CD14-positive monocyte (primary cell): ENCODE results near the gene CELF4. TPM values are rescaled to one million over a fixed set of nuclear protein-coding genes. Genes with fewer than 3 reads are reported as not detected.

ENCODE experiments used
- DNase-seq, 3 donors: peaks; one replicate each; pipeline ENCODE4 v3.0.0-alpha.2; 2011 to 2022
- H2AFZ ChIP-seq: 2 replicates; pipeline ENCODE4 v1.6.0; 2012; ENCODE audit warnings: mild to moderate bottlenecking, low read depth, low read length, inconsistent platforms; ENCODE audit not compliant: insufficient read depth, poor library complexity, severe bottlenecking
- H3K27ac ChIP-seq, 2 donors: 1 replicate in 1 of 2; 2 replicates in 1 of 2; pipeline ENCODE4 v1.5.1; 2012 to 2013; ENCODE audit warnings: low read length in 2 of 2, control low read depth in 1 of 2, inconsistent platforms in 1 of 2, low read depth in 1 of 2, mild to moderate bottlenecking in 1 of 2
- H3K27me3 ChIP-seq, 2 donors: one replicate each; pipeline versions ENCODE4 v1.6.0 to v1.6.1; 2011 to 2013; ENCODE audit warnings: low read length in 2 of 2; ENCODE audit not compliant: control insufficient read depth in 2 of 2, insufficient read depth in 2 of 2
- H3K36me3 ChIP-seq, 2 donors: replicated peaks in 1 of 2; 1 replicate in 1 of 2; 2 replicates in 1 of 2; pipeline versions ENCODE4 v1.5.1 to v1.6.1; 2012 to 2013; ENCODE audit warnings: low read length in 2 of 2, control low read depth in 1 of 2, inconsistent platforms in 1 of 2, mild to moderate bottlenecking in 1 of 2; ENCODE audit not compliant: insufficient read depth in 2 of 2, control insufficient read depth in 1 of 2
- H3K4me1 ChIP-seq, 2 donors: 1 replicate in 1 of 2; 2 replicates in 1 of 2; pipeline versions ENCODE4 v1.5.1 to v1.6.1; 2012 to 2013; ENCODE audit warnings: low read length in 2 of 2, control low read depth in 1 of 2, inconsistent platforms in 1 of 2, mild to moderate bottlenecking in 1 of 2, moderate library complexity in 1 of 2; ENCODE audit not compliant: insufficient read depth in 2 of 2, control insufficient read depth in 1 of 2
- H3K4me2 ChIP-seq: replicated peaks from 2 replicates; pipeline ENCODE3; 2012; ENCODE audit warnings: low read length, moderate library complexity, mild to moderate bottlenecking; ENCODE audit not compliant: poor library complexity, severe bottlenecking; ENCODE audit errors: extremely low read depth
- H3K4me3 ChIP-seq, 3 experiments: fragments of 200-600 bp in 1 of 3; sonication (generic) in 1 of 3; replicated peaks in 1 of 3; 1 replicate in 2 of 3; 2 replicates in 1 of 3; pipeline ENCODE4 v1.5.1; 2011 to 2013; ENCODE audit warnings: low read length in 3 of 3, mild to moderate bottlenecking in 3 of 3, control low read depth in 2 of 3, low read depth in 2 of 3, inconsistent platforms in 1 of 3, moderate library complexity in 1 of 3
- H3K79me2 ChIP-seq: 2 replicates; pipeline ENCODE4 v1.6.0; 2012; ENCODE audit warnings: mild to moderate bottlenecking, control low read depth, inconsistent platforms, low read length, moderate library complexity; ENCODE audit not compliant: insufficient read depth
- H3K9ac ChIP-seq: 2 replicates; pipeline ENCODE4 v1.6.0; 2017; ENCODE audit warnings: low read length, mild to moderate bottlenecking; ENCODE audit not compliant: insufficient read depth, poor library complexity, severe bottlenecking
- H3K9me3 ChIP-seq, 2 donors: replicated peaks in 1 of 2; 1 replicate in 1 of 2; 2 replicates in 1 of 2; pipeline versions ENCODE4 v1.5.1 to v1.6.1; 2012 to 2013; ENCODE audit warnings: low read length in 2 of 2, control low read depth in 1 of 2; ENCODE audit not compliant: control insufficient read depth in 1 of 2, insufficient read depth in 1 of 2
- H4K20me1 ChIP-seq: 2 replicates; pipeline ENCODE4 v1.6.0; 2012; ENCODE audit warnings: mild to moderate bottlenecking, low read length, control low read depth, moderate library complexity; ENCODE audit not compliant: insufficient read depth
- H3K27ac Mint-ChIP-seq, 7 donors: one replicate each; pipeline ENCODE4 v1.8.0; 2020; ENCODE audit warnings: mild to moderate bottlenecking in 7 of 7, mixed read lengths in 7 of 7, moderate library complexity in 6 of 7, inconsistent platforms in 2 of 7
- H3K27me3 Mint-ChIP-seq, 3 donors: one replicate each; pipeline ENCODE4 v1.8.0; 2021 to 2022; ENCODE audit warnings: low read depth in 3 of 3, mild to moderate bottlenecking in 3 of 3, mixed read lengths in 3 of 3, moderate library complexity in 3 of 3, inconsistent platforms in 1 of 3
- H3K36me3 Mint-ChIP-seq, 2 donors: one replicate each; pipeline ENCODE4 v1.8.0; 2020; ENCODE audit warnings: mixed read lengths in 2 of 2, inconsistent platforms in 1 of 2, mild to moderate bottlenecking in 1 of 2
- H3K4me1 Mint-ChIP-seq: one replicate; pipeline ENCODE4 v1.8.0; 2020; ENCODE audit warnings: mild to moderate bottlenecking, mixed read lengths
- H3K4me3 Mint-ChIP-seq, 2 donors: one replicate each; pipeline ENCODE4 v1.8.0; 2020; ENCODE audit warnings: mild to moderate bottlenecking in 2 of 2, mixed read lengths in 2 of 2, moderate library complexity in 1 of 2
- H3K9me3 Mint-ChIP-seq, 7 donors: one replicate each; pipeline ENCODE4 v1.8.0; 2020 to 2022; ENCODE audit warnings: mixed read lengths in 7 of 7, mild to moderate bottlenecking in 6 of 7, moderate library complexity in 6 of 7, inconsistent platforms in 2 of 7
- WGBS: methylation state at CpG from one replicate; pipeline ENCODE4 v1.1.5; 2013; ENCODE audit warnings: missing lambda C conversion rate; ENCODE audit not compliant: insufficient coverage; 5-methylcytosine and 5-hydroxymethylcytosine counted together
- intact Hi-C, 2 donors: fragments of 100-400 bp; cut with micrococcal nuclease; formaldehyde crosslinking; loops; one replicate each; pipeline versions ENCODE4 v1.15.0 to v1.15.1; 2023
- polyA plus RNA-seq, 3 donors: library from polyadenylated mRNA; depleted of rRNA in 1 of 3; unstranded in 2 of 3; stranded (reverse) in 1 of 3; fragments of 300-500 nt in 2 of 3; fragments of >200 nt in 1 of 3; fragmentation: Illumina TruSeq in 2 of 3; gene quantifications; 1 replicate in 2 of 3; 2 replicates in 1 of 3; pipeline ENCODE4 v1.2.3, GENCODE V29; 2012 to 2021
- TF ChIP-seq, protein P1 (sequence below): fragments of 200-600 bp; IDR thresholded peaks from one replicate; pipeline ENCODE4 v1.8.0; 2022; ENCODE audit warnings: antibody characterized with exemption, mild to moderate bottlenecking

The CELF4 gene
- polyA plus RNA-seq, 3 donors, result not detected

DNA sequence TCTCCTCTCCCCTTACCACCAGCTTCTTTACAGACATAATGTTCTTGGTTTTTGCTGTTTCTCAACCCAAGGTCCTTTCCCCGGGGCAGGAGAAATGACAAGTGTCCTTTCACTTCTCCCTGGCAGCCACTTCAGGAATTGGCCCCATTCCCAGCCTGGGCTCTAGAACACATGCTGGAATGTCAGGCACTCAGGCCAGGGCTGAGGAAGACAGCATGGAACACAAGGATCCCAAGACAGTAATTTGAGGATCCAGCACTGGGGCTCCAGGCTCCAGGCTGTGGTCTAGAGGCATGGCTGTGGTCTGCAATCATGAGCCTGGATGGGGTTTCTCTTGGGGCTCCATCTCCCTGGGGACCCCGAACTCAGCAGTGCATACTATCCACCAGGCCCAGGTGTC, 201.4 kb downstream of the CELF4 start:
- Histone ChIP-seq H3K27ac (no peak overlapping the region), H3K79me2 (no peaks in the 10 kb centered on the region), H4K20me1 (no peaks in the 10 kb centered on the region), H3K27me3 (peaks cover 0 to 22% of the 10 kb centered on the region in 2 donors), H3K4me3 (no peak overlapping the region), H3K9ac (no peak overlapping the region), H3K36me3 (no peaks in the 10 kb centered on the region), H3K4me1 (no peaks in the 10 kb centered on the region), H2AFZ (no peak overlapping the region), H3K9me3 (no peaks in the 10 kb centered on the region), H3K4me2 (no peak overlapping the region)
- intact Hi-C loops, result no loop called here
- Mint-ChIP-seq H3K4me3 (no peak overlapping the region), H3K27ac (no peak overlapping the region), H3K4me1 (no peaks in the 10 kb centered on the region), H3K9me3 (peaks cover 0 to 5% (median 0%) of the 10 kb centered on the region in 7 donors), H3K36me3 (no peaks in the 10 kb centered on the region), H3K27me3 (peaks cover 6 to 27% (median 15%) of the 10 kb centered on the region in 3 donors)
- TF ChIP-seq, protein P1, sequence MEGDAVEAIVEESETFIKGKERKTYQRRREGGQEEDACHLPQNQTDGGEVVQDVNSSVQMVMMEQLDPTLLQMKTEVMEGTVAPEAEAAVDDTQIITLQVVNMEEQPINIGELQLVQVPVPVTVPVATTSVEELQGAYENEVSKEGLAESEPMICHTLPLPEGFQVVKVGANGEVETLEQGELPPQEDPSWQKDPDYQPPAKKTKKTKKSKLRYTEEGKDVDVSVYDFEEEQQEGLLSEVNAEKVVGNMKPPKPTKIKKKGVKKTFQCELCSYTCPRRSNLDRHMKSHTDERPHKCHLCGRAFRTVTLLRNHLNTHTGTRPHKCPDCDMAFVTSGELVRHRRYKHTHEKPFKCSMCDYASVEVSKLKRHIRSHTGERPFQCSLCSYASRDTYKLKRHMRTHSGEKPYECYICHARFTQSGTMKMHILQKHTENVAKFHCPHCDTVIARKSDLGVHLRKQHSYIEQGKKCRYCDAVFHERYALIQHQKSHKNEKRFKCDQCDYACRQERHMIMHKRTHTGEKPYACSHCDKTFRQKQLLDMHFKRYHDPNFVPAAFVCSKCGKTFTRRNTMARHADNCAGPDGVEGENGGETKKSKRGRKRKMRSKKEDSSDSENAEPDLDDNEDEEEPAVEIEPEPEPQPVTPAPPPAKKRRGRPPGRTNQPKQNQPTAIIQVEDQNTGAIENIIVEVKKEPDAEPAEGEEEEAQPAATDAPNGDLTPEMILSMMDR, result no peak
- WGBS, result 63% methylated on average over 1 of the region's 2 CpGs
- DNase-seq, result no peak

DNA sequence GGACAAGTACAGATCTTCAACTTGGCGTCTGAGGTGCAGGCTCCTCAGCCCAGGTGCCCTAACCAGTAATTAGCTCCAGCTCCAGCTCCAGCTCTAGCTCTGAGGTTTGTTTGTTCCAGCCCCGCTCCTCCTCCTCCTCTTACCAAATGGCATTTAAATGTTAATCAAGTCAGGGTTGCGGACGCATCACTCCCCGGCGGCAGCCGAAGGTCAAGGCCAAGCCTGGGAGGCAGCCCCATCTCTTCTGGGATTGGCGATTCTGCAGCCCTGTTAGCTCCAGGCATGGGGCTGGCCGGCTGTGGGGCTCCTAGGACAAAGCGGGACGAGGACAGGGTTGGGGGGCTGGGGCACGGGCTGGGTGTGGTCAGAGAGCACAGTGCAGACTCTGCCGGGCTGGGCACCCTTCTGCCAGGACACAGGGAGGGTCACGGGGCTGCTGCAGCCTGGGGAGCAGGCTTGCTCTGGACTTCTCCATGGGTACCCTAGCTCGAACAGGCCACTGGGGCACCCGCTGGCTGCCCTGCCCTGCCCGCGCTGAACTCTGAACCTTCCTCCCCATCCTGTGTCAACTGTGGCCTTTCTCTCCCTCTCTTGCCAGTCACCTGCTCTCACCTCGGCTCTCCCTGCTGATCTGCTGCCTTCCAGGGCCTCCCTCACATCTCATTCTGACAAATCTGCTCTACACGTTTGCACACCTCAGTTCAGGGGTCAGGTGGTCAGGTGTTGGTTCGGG, 203.3 kb downstream of the CELF4 start:
- Histone ChIP-seq H4K20me1 (no peaks in the 10 kb centered on the region), H3K9ac (no peak overlapping the region), H3K4me1 (no peaks in the 10 kb centered on the region), H3K79me2 (no peaks in the 10 kb centered on the region), H3K27me3 (peaks cover 0 to 22% of the 10 kb centered on the region in 2 donors), H2AFZ (no peak overlapping the region), H3K9me3 (no peaks in the 10 kb centered on the region), H3K4me2 (no peak overlapping the region), H3K4me3 (no peak overlapping the region), H3K27ac (no peak overlapping the region), H3K36me3 (no peaks in the 10 kb centered on the region)
- Mint-ChIP-seq H3K27me3 (peaks cover 6 to 29% (median 15%) of the 10 kb centered on the region in 3 donors), H3K9me3 (peaks cover 0 to 5% (median 0%) of the 10 kb centered on the region in 7 donors), H3K4me1 (no peaks in the 10 kb centered on the region), H3K4me3 (no peak overlapping the region), H3K36me3 (no peaks in the 10 kb centered on the region), H3K27ac (no peak overlapping the region)
- TF ChIP-seq, protein P1, result no peak
- intact Hi-C loops, result no loop called here
- DNase-seq, result no peak
- 25% methylated on average over 20 of the region's 21 CpGs for WGBS
